NCI-H345 treated with DMSO at 0.1 percent for 48 hours (cell line): ENCODE data around the gene PNPLA3.

Experiments
- DNase-seq: peaks from one replicate; lab custom pipeline; 2025; ENCODE audit not compliant: unreplicated experiment; lab: John Stamatoyannopoulos, UW

PNPLA3 gene

GRCh38 chr22:43991316-43992020, 67.9 kb downstream of the PNPLA3 start:
- DNase-seq, result no peak

GRCh38 chr22:43992331-43992821, 68.8 kb downstream of the PNPLA3 start:
- DNase-seq, result peak; percentile 0

- peak; percentile 18 for DNase-seq
Observed at GRCh38 chr22:43993072-43993760, 69.6 kb downstream of the PNPLA3 start.

GRCh38 chr22:43994006-43994405, 70.4 kb downstream of the PNPLA3 start:
- no peak for DNase-seq

GRCh38 chr22:43994416-43994815, 70.8 kb downstream of the PNPLA3 start:
- no peak for DNase-seq

GRCh38 chr22:43995057-43995685, 71.6 kb downstream of the PNPLA3 start:
- no peak for DNase-seq

GRCh38 chr22:43995798-43996169, 72.2 kb downstream of the PNPLA3 start:
- no peak for DNase-seq

GRCh38 chr22:43996170-43996980, 72.8 kb downstream of the PNPLA3 start:
- DNase-seq, result no peak

- DNase-seq, result no peak
Observed at GRCh38 chr22:43996981-43997265, 73.3 kb downstream of the PNPLA3 start.
